ENCODE data around the gene NOCT. TPM values are rescaled to one million over a fixed set of nuclear protein-coding genes. Genes with fewer than 3 reads are reported as not detected.

The NOCT gene
- total and polyA plus RNA-seq, 2 donors (not counting 1 experiment from before 2014, with no cell fraction given), result 2.6 to 3.8 TPM

DNA sequence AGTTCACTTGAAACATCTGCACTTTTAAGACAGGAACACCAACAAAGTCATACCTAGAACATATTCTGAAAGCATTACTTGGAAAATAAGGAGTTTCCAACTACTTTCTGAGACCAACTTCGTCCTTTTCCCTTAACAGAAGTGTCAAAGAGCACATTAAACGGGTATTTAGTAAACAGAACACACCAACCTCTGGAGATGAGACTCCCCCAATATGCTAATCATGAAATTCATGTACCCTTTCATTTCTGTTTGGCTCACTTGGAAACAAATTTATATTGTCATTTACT, 69.2 kb downstream of the NOCT start:
- H3K27me3 Mint-ChIP-seq, result no peaks in the 10 kb centered on the region
- no peak for DNase-seq
- H3K36me3 ChIP-seq (replicated peaks in 1 of 2; ENCODE audit: control extremely low read depth in 1 of 2, control insufficient read depth in 1 of 2, extremely low read depth in 1 of 2, insufficient read depth in 2 of 2, low read length in 1 of 2), result no peaks in the 10 kb centered on the region
- ATAC-seq (ENCODE audit: low read depth), result no peak
- peak overlapping the region; percentile 89 to 93 for H3K27ac ChIP-seq (ENCODE audit: low read length in 2 of 2)
- peaks cover 14 to 23% of the 10 kb centered on the region in 2 donors for H3K4me1 ChIP-seq (ENCODE audit: control insufficient read depth in 2 of 2, insufficient read depth in 2 of 2, low read length in 2 of 2)
- peak overlapping the region; percentile 79 to 98 (median 96) for H3K4me3 ChIP-seq (ENCODE audit: control extremely low read depth in 1 of 5, extremely low read depth in 1 of 5, insufficient read depth in 1 of 5, low read depth in 2 of 5, low read length in 4 of 5)
- peak overlapping the region; percentile 75 for H3K4me2 ChIP-seq (replicated peaks; ENCODE audit: low read depth, low read length, poor library complexity, severe bottlenecking)
- H3K79me2 ChIP-seq (ENCODE audit: control insufficient read depth, insufficient read depth, low read length), result peaks cover 31% of the 10 kb centered on the region
- ChIA-PET CTCF (interaction anchor here (1.4 to 4.9 kb wide), 4 partner anchors 14 to 216 kb away, joined by 5 to 31 read pairs (median 14); partner anchors contain the start of gene NAA15), POLR2A (interaction anchor here (1.2 to 2.5 kb wide), 2 partner anchors 70 to 92 kb away, joined by 4 to 31 read pairs; partner anchors contain the start of genes ELF2 and NOCT)
- H3K9ac ChIP-seq (ENCODE audit: low read length), result peak overlapping the region; percentile 83
- TF ChIP-seq, protein P1, sequence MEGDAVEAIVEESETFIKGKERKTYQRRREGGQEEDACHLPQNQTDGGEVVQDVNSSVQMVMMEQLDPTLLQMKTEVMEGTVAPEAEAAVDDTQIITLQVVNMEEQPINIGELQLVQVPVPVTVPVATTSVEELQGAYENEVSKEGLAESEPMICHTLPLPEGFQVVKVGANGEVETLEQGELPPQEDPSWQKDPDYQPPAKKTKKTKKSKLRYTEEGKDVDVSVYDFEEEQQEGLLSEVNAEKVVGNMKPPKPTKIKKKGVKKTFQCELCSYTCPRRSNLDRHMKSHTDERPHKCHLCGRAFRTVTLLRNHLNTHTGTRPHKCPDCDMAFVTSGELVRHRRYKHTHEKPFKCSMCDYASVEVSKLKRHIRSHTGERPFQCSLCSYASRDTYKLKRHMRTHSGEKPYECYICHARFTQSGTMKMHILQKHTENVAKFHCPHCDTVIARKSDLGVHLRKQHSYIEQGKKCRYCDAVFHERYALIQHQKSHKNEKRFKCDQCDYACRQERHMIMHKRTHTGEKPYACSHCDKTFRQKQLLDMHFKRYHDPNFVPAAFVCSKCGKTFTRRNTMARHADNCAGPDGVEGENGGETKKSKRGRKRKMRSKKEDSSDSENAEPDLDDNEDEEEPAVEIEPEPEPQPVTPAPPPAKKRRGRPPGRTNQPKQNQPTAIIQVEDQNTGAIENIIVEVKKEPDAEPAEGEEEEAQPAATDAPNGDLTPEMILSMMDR (IDR thresholded peaks at IDR 0.05), result no peak
- TF ChIP-seq EZH2 (IDR thresholded peaks at IDR 0.05; ENCODE audit: borderline replicate concordance, insufficient read depth, low read depth, low read length, poor library complexity, severe bottlenecking), result no peak
- peaks cover 11% of the 10 kb centered on the region for H4K20me1 ChIP-seq (ENCODE audit: control insufficient read depth, insufficient read depth, low read length, poor library complexity, severe bottlenecking)
- H3K27ac Mint-ChIP-seq, result peak overlapping the region; percentile 94
- H2AFZ ChIP-seq (ENCODE audit: insufficient read depth, low read depth, low read length, poor library complexity, severe bottlenecking), result peak overlapping the region; percentile 87
- no peaks in the 10 kb centered on the region for H3K9me3 Mint-ChIP-seq (ENCODE audit: insufficient read depth)
- intact Hi-C loops (cut with micrococcal nuclease), result loop anchor here (1.0 to 5.0 kb wide), 5 partner anchors 14 to 1068 kb away; partner anchors contain the start of gene MAML3
- H3K4me3 Mint-ChIP-seq, result peak overlapping the region; percentile 87
- WGBS (ENCODE audit: insufficient coverage), result 0% methylated on average over 2 of the region's 2 CpGs
- no peaks in the 10 kb centered on the region for H3K9me3 ChIP-seq (ENCODE audit: control extremely low read depth in 1 of 3, control insufficient read depth in 2 of 3, insufficient read depth in 1 of 3, low read length in 2 of 3)
- H3K4me1 Mint-ChIP-seq, result peaks cover 31% of the 10 kb centered on the region
- H3K27me3 ChIP-seq (replicated peaks in 1 of 4; ENCODE audit: control extremely low read depth in 1 of 4, control insufficient read depth in 3 of 4, insufficient read depth in 4 of 4, low read length in 3 of 4), result no peaks in the 10 kb centered on the region

GRCh38 chr4:139085141-139085540, 69.6 kb downstream of the NOCT start:
- H2AFZ ChIP-seq (ENCODE audit: insufficient read depth, low read depth, low read length, poor library complexity, severe bottlenecking), result peak overlapping the region; percentile 87
- Mint-ChIP-seq H3K9me3 (ENCODE audit: insufficient read depth) (no peaks in the 10 kb centered on the region), H3K4me1 (peaks cover 28% of the 10 kb centered on the region), H3K27ac (peak overlapping the region; percentile 17), H3K4me3 (peak overlapping the region; percentile 49), H3K27me3 (no peaks in the 10 kb centered on the region)
- peaks cover 14 to 23% of the 10 kb centered on the region in 2 donors for H3K4me1 ChIP-seq (ENCODE audit: control insufficient read depth in 2 of 2, insufficient read depth in 2 of 2, low read length in 2 of 2)
- no peak for ATAC-seq (ENCODE audit: low read depth)
- no CpG with 5 or more reads among the region's 5 CpGs for WGBS (ENCODE audit: insufficient coverage)
- H3K36me3 ChIP-seq (replicated peaks in 1 of 2; ENCODE audit: control extremely low read depth in 1 of 2, control insufficient read depth in 1 of 2, extremely low read depth in 1 of 2, insufficient read depth in 2 of 2, low read length in 1 of 2), result no peaks in the 10 kb centered on the region
- peak overlapping the region; percentile 75 for H3K4me2 ChIP-seq (replicated peaks; ENCODE audit: low read depth, low read length, poor library complexity, severe bottlenecking)
- DNase-seq, result peak; percentile 26
- H3K27ac ChIP-seq (ENCODE audit: low read length in 2 of 2), result peak overlapping the region in 1 of 2 donors; percentile 93
- peak overlapping the region; percentile 83 for H3K9ac ChIP-seq (ENCODE audit: low read length)
- CTCF ChIA-PET, result interaction anchor here (1.5 to 4.9 kb wide), 5 partner anchors 14 to 216 kb away, joined by 3 to 31 read pairs (median 15); partner anchors contain the start of gene NAA15
- peaks cover 11% of the 10 kb centered on the region for H4K20me1 ChIP-seq (ENCODE audit: control insufficient read depth, insufficient read depth, low read length, poor library complexity, severe bottlenecking)
- no peaks in the 10 kb centered on the region for H3K27me3 ChIP-seq (replicated peaks in 1 of 4; ENCODE audit: control extremely low read depth in 1 of 4, control insufficient read depth in 3 of 4, insufficient read depth in 4 of 4, low read length in 3 of 4)
- H3K4me3 ChIP-seq (ENCODE audit: control extremely low read depth in 1 of 5, extremely low read depth in 1 of 5, insufficient read depth in 1 of 5, low read depth in 2 of 5, low read length in 4 of 5), result peak overlapping the region in 1 of 5 experiments; percentile 79
- intact Hi-C loops (cut with micrococcal nuclease), result loop anchor here (2.0 kb wide), 2 partner anchors 14 to 54 kb away; no protein-coding TSS in a partner anchor
- TF ChIP-seq EZH2 (IDR thresholded peaks at IDR 0.05; ENCODE audit: borderline replicate concordance, insufficient read depth, low read depth, low read length, poor library complexity, severe bottlenecking), result no peak
- TF ChIP-seq, protein P1 (IDR thresholded peaks at IDR 0.05), result peak; percentile 17
- H3K79me2 ChIP-seq (ENCODE audit: control insufficient read depth, insufficient read depth, low read length), result peaks cover 27% of the 10 kb centered on the region
- POLR2A ChIA-PET, result interaction anchor here (1.2 kb wide), 1 partner anchor 70 kb away, joined by 4 read pairs; the partner anchor contains the start of gene NOCT
- no peaks in the 10 kb centered on the region for H3K9me3 ChIP-seq (ENCODE audit: control extremely low read depth in 1 of 3, control insufficient read depth in 2 of 3, insufficient read depth in 1 of 3, low read length in 2 of 3)

Measured in B cell (primary cell).